OCI-LY7 (cell line): ENCODE data around the gene ADAMTS13.

Experiments used
- CTCF ChIP-seq: fragments of 200-600 bp; sonication (generic); conservative IDR thresholded peaks from 2 replicates; pipeline ENCODE4 v1.5.1; 2014; ENCODE audit warnings: mild to moderate bottlenecking, antibody characterized with exemption, low read length, moderate library complexity, mixed read lengths
- EZH2phosphoT487 ChIP-seq: fragments of 200-600 bp; sonication (generic); IDR thresholded peaks from 2 replicates; pipeline ENCODE4 v1.6.1; 2018; ENCODE audit warnings: low read depth, borderline replicate concordance, mild to moderate bottlenecking, mixed run types, antibody characterized with exemption, low read length, moderate library complexity, mixed read lengths

GRCh38 chr9:133424187-133424586 is 2.0 kb downstream of the ADAMTS13 start:
- no peak for TF ChIP-seq CTCF
- no peak for TF ChIP-seq EZH2phosphoT487
